Measurements from ENCODE around the gene SERINC5. TPM values are rescaled to one million over a fixed set of nuclear protein-coding genes. Genes with fewer than 3 reads are reported as not detected.

The SERINC5 gene
- polyA plus RNA-seq, 1 experiment = 11.0 TPM

DNA sequence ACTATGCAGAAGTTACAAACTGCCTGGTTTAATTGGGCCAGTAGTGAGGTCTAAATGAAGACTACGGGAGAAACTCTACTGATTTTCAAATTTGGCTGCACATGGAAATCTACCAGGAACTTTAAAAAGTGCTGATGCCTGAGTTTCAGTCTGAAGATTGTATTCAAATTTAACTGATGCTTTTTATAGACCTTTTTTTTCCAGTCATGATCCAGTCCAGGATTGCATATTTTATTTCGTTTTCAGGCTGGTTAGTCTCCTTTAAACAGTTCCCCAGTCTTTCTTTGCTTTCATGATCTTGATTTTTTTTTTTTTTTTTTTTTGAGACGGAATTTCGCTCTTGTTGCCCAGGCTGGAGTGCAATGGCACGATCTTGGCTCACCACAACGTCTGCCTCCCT is 40.3 kb upstream of the SERINC5 start:
- no peaks in the 10 kb centered on the region for H3K27me3 ChIP-seq (ENCODE audit: control insufficient read depth, insufficient read depth, low read length)
- no peaks in the 10 kb centered on the region for H3K36me3 ChIP-seq (ENCODE audit: control insufficient read depth, insufficient read depth, low read length)
- no peak overlapping the region for H3K4me3 ChIP-seq (ENCODE audit: low read depth, low read length)
- ChIA-PET POLR2A (no interaction called here), CTCF (interaction anchor here (2.0 kb wide), 1 partner anchor 11 kb away, joined by 10 read pairs; no protein-coding TSS in a partner anchor)
- DNase-seq (ENCODE audit: low read depth) = no peak
- TF ChIP-seq, protein P1, sequence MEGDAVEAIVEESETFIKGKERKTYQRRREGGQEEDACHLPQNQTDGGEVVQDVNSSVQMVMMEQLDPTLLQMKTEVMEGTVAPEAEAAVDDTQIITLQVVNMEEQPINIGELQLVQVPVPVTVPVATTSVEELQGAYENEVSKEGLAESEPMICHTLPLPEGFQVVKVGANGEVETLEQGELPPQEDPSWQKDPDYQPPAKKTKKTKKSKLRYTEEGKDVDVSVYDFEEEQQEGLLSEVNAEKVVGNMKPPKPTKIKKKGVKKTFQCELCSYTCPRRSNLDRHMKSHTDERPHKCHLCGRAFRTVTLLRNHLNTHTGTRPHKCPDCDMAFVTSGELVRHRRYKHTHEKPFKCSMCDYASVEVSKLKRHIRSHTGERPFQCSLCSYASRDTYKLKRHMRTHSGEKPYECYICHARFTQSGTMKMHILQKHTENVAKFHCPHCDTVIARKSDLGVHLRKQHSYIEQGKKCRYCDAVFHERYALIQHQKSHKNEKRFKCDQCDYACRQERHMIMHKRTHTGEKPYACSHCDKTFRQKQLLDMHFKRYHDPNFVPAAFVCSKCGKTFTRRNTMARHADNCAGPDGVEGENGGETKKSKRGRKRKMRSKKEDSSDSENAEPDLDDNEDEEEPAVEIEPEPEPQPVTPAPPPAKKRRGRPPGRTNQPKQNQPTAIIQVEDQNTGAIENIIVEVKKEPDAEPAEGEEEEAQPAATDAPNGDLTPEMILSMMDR (IDR thresholded peaks at IDR 0.05; ENCODE audit: insufficient read depth, low read depth, low read length) = no peak

DNA sequence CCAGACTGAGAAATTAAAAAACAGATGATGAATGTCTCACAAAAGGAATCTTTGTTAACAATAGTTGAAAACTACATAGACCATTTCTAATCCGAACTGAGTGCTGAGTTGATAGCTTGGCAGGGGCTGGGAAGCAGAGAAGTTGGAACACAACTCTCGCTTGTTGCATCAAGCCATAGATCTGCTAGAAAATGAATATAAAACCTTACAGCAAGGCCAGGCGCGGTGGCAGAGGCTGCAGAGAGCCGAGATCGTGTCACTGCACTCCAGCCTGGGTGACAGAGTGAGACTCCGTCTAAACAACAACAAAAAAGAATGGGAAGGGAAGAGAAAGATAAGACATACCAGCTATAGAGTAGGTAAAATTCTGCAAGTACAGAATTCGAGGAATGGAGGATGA is 35.9 kb upstream of the SERINC5 start:
- Histone ChIP-seq H3K27me3 (ENCODE audit: control insufficient read depth, insufficient read depth, low read length) (no peaks in the 10 kb centered on the region), H3K4me3 (ENCODE audit: low read depth, low read length) (no peak overlapping the region), H3K36me3 (ENCODE audit: control insufficient read depth, insufficient read depth, low read length) (no peaks in the 10 kb centered on the region)
- TF ChIP-seq, protein P1 (IDR thresholded peaks at IDR 0.05; ENCODE audit: insufficient read depth, low read depth, low read length) = no peak
- no peak for DNase-seq (ENCODE audit: low read depth)
- ChIA-PET CTCF (interaction anchor here (0.9 to 1.0 kb wide), 2 partner anchors 17 to 200 kb away, joined by 3 to 4 read pairs; no protein-coding TSS in a partner anchor), POLR2A (no interaction called here)

DNA sequence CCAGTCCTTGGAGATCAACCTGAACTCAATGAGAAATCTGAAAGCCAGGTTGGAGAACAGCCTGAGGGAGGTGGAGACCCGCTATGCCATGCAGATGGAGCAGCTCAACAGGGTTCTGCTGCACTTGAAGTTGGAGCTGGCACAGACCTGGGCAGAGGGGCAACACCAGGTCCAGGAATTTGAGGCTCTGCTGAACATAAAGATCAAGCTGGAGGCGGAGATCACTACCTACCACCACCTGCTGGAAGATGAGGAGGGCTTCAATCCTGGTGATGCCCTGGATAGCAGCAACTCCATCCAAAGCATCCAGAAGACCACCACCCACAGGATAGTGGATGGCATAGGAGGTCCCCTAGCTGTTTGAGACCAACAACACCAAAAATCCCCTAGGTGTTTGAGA is 33.5 kb upstream of the SERINC5 start:
- DNase-seq (ENCODE audit: low read depth) = no peak
- TF ChIP-seq, protein P1 (IDR thresholded peaks at IDR 0.05; ENCODE audit: insufficient read depth, low read depth, low read length) = no peak
- POLR2A ChIA-PET = no interaction called here
- no peaks in the 10 kb centered on the region for H3K27me3 ChIP-seq (ENCODE audit: control insufficient read depth, insufficient read depth, low read length)
- H3K4me3 ChIP-seq (ENCODE audit: low read depth, low read length) = no peak overlapping the region
- CTCF ChIA-PET = interaction anchor here (1.3 kb wide), 1 partner anchor 198 kb away, joined by 4 read pairs; no protein-coding TSS in a partner anchor
- no peaks in the 10 kb centered on the region for H3K36me3 ChIP-seq (ENCODE audit: control insufficient read depth, insufficient read depth, low read length)

DNA sequence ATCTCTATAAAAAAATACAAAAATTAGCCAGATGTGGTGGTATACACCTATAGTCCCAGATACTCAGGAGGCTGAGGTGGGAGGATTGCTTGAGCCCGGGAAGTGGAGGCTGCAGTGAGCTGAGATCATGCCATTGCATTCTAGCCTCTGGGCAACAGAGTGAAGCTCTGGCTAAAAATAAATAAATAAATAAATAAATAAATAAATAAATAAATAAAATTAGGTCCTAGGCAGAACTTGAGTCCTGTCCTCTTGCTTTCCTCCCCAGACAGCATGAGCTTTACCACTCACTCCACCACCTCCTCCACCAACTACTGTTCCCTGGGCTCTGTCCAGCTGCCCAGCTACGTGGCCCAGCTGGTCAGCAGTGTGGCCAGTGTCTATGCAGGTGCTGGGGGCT is 32.3 kb upstream of the SERINC5 start:
- Histone ChIP-seq H3K27me3 (ENCODE audit: control insufficient read depth, insufficient read depth, low read length) (no peaks in the 10 kb centered on the region), H3K36me3 (ENCODE audit: control insufficient read depth, insufficient read depth, low read length) (no peaks in the 10 kb centered on the region), H3K4me3 (ENCODE audit: low read depth, low read length) (no peak overlapping the region)
- ChIA-PET POLR2A (no interaction called here), CTCF (interaction anchor here (1.3 kb wide), 1 partner anchor 196 kb away, joined by 4 read pairs; no protein-coding TSS in a partner anchor)
- TF ChIP-seq, protein P1 (IDR thresholded peaks at IDR 0.05; ENCODE audit: insufficient read depth, low read depth, low read length) = no peak
- DNase-seq (ENCODE audit: low read depth) = no peak

DNA sequence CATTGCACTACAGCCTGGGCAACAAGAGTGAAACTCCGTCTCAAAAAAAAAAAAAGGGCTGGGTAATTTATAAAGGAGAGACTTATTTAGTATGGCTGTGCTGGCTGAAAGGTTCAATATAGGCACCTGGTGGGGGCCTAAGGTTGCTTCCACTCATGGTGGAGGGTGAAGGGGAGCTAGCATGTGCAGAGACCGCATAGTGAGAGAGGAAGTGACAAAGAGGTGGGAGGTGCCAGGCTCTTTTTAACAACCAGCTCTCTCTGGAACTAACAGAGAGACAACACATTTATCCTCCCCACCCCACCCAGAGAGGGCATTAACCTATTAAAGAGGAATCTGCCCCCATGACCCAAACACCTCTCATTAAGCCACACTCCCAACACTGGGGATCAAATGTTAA is 28.9 kb upstream of the SERINC5 start:
- TF ChIP-seq, protein P1 (IDR thresholded peaks at IDR 0.05; ENCODE audit: insufficient read depth, low read depth, low read length) = no peak
- DNase-seq (ENCODE audit: low read depth) = no peak
- Histone ChIP-seq H3K4me3 (ENCODE audit: low read depth, low read length) (no peak overlapping the region), H3K36me3 (ENCODE audit: control insufficient read depth, insufficient read depth, low read length) (no peaks in the 10 kb centered on the region), H3K27me3 (ENCODE audit: control insufficient read depth, insufficient read depth, low read length) (no peaks in the 10 kb centered on the region; the same call in 1 of the 2 replicates)
- POLR2A ChIA-PET = no interaction called here
- CTCF ChIA-PET = interaction anchor here (1.4 to 1.7 kb wide), 2 partner anchors 10 to 24 kb away, joined by 4 read pairs; no protein-coding TSS in a partner anchor

Data from BJ (cell line).